GF-D8 (cell line): ENCODE data around the gene LRRC71.
A peak's percentile ranks its signal among the peaks of the same experiment; 100 is the strongest.

ENCODE experiments used
- DNase-seq: peaks from one replicate; lab custom pipeline; 2025; lab: John Stamatoyannopoulos, UW

The LRRC71 gene

GRCh38 chr1:156947127-156947526 lies 26.7 kb downstream of the LRRC71 start:
- DNase-seq, result no peak

GRCh38 chr1:156947818-156948525 lies 27.5 kb downstream of the LRRC71 start:
- no peak for DNase-seq

- DNase-seq, result no peak
Observed at GRCh38 chr1:156948708-156949107, 28.3 kb downstream of the LRRC71 start.

- DNase-seq, result no peak
Observed at GRCh38 chr1:156949127-156949526, 28.7 kb downstream of the LRRC71 start.

GRCh38 chr1:156951371-156951770 lies 30.9 kb downstream of the LRRC71 start:
- DNase-seq, result no peak

- DNase-seq, result no peak
Observed at GRCh38 chr1:156953571-156953970, 33.1 kb downstream of the LRRC71 start.

GRCh38 chr1:156956333-156956732 lies 35.9 kb downstream of the LRRC71 start:
- no peak for DNase-seq

- DNase-seq, result no peak
Observed at GRCh38 chr1:156957634-156958033, 37.2 kb downstream of the LRRC71 start.

- DNase-seq, result peak; percentile 79
Observed at GRCh38 chr1:156958247-156958714, 37.8 kb downstream of the LRRC71 start.

GRCh38 chr1:156959414-156959813 lies 39.0 kb downstream of the LRRC71 start:
- DNase-seq, result no peak

GRCh38 chr1:156959925-156960324 lies 39.5 kb downstream of the LRRC71 start:
- no peak for DNase-seq

GRCh38 chr1:156961709-156962108 lies 41.3 kb downstream of the LRRC71 start:
- DNase-seq, result peak; percentile 19

- peak; percentile 28 for DNase-seq
Observed at GRCh38 chr1:156963621-156964020, 43.2 kb downstream of the LRRC71 start.

- DNase-seq, result no peak
Observed at GRCh38 chr1:156964441-156964840, 44.0 kb downstream of the LRRC71 start.

GRCh38 chr1:156969496-156969895 lies 49.1 kb downstream of the LRRC71 start:
- DNase-seq, result no peak

- no peak for DNase-seq
Observed at GRCh38 chr1:156970017-156970416, 49.6 kb downstream of the LRRC71 start.

- DNase-seq, result no peak
Observed at GRCh38 chr1:156973417-156973816, 53.0 kb downstream of the LRRC71 start.

- no peak for DNase-seq
Observed at GRCh38 chr1:156975084-156975483, 54.7 kb downstream of the LRRC71 start.

- no peak for DNase-seq
Observed at GRCh38 chr1:156980551-156980950, 60.1 kb downstream of the LRRC71 start.
